ENCODE results near the gene CGB7. TPM values are rescaled to one million over a fixed set of nuclear protein-coding genes. Genes with fewer than 3 reads are reported as not detected.

The CGB7 gene
- total and polyA plus RNA-seq, 9 of the 15 experiments (the other 6 are each of a cell fraction or from before 2014, with no cell fraction given): not detected

DNA sequence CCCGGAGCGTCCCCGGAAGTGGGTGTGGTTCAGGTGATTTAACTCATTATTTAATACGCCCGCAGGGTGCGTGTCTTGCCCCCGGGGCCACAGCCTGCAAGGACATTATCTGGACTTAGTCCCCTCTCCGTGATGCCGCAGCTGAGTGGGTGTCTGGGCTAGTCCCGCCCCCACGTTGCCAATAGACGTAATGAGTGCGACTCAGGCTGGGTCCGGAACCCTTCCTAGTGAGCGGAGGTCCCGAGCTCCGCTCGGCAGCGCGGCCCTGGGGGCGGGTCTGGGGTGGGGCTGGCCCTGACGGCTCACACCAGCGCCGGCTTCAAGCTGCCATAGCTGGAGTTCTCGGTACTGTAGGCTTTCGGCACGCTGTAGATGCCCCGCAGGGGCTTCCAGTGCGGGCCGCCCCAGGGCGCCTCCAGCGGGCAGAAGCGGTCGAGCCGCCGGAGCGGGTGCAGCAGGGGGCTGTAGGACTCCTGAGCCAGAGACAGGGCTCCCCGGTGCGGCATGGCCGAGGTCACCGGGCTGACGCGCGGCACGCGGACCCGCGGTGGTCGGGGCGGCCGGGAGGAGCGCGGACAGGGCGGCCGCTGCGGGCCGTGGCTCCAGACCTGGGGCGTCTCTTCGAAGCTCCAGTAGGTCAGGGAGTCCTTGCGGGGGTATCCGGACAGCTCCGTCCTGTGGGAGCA, 39.7 kb downstream of the CGB7 start (continued):
- TF ChIP-seq, protein P1, sequence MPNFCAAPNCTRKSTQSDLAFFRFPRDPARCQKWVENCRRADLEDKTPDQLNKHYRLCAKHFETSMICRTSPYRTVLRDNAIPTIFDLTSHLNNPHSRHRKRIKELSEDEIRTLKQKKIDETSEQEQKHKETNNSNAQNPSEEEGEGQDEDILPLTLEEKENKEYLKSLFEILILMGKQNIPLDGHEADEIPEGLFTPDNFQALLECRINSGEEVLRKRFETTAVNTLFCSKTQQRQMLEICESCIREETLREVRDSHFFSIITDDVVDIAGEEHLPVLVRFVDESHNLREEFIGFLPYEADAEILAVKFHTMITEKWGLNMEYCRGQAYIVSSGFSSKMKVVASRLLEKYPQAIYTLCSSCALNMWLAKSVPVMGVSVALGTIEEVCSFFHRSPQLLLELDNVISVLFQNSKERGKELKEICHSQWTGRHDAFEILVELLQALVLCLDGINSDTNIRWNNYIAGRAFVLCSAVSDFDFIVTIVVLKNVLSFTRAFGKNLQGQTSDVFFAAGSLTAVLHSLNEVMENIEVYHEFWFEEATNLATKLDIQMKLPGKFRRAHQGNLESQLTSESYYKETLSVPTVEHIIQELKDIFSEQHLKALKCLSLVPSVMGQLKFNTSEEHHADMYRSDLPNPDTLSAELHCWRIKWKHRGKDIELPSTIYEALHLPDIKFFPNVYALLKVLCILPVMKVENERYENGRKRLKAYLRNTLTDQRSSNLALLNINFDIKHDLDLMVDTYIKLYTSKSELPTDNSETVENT (CRISPR knock-in tag; IDR thresholded peaks at IDR 0.05): peak; percentile 35; the same call in 1 of the 2 replicates
- TF ChIP-seq, protein P2, sequence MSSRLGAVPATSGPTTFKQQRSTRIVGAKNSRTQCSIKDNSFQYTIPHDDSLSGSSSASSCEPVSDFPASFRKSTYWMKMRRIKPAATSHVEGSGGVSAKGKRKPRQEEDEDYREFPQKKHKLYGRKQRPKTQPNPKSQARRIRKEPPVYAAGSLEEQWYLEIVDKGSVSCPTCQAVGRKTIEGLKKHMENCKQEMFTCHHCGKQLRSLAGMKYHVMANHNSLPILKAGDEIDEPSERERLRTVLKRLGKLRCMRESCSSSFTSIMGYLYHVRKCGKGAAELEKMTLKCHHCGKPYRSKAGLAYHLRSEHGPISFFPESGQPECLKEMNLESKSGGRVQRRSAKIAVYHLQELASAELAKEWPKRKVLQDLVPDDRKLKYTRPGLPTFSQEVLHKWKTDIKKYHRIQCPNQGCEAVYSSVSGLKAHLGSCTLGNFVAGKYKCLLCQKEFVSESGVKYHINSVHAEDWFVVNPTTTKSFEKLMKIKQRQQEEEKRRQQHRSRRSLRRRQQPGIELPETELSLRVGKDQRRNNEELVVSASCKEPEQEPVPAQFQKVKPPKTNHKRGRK (tag; IDR thresholded peaks at IDR 0.05): no peak
- TF ChIP-seq, protein P3, sequence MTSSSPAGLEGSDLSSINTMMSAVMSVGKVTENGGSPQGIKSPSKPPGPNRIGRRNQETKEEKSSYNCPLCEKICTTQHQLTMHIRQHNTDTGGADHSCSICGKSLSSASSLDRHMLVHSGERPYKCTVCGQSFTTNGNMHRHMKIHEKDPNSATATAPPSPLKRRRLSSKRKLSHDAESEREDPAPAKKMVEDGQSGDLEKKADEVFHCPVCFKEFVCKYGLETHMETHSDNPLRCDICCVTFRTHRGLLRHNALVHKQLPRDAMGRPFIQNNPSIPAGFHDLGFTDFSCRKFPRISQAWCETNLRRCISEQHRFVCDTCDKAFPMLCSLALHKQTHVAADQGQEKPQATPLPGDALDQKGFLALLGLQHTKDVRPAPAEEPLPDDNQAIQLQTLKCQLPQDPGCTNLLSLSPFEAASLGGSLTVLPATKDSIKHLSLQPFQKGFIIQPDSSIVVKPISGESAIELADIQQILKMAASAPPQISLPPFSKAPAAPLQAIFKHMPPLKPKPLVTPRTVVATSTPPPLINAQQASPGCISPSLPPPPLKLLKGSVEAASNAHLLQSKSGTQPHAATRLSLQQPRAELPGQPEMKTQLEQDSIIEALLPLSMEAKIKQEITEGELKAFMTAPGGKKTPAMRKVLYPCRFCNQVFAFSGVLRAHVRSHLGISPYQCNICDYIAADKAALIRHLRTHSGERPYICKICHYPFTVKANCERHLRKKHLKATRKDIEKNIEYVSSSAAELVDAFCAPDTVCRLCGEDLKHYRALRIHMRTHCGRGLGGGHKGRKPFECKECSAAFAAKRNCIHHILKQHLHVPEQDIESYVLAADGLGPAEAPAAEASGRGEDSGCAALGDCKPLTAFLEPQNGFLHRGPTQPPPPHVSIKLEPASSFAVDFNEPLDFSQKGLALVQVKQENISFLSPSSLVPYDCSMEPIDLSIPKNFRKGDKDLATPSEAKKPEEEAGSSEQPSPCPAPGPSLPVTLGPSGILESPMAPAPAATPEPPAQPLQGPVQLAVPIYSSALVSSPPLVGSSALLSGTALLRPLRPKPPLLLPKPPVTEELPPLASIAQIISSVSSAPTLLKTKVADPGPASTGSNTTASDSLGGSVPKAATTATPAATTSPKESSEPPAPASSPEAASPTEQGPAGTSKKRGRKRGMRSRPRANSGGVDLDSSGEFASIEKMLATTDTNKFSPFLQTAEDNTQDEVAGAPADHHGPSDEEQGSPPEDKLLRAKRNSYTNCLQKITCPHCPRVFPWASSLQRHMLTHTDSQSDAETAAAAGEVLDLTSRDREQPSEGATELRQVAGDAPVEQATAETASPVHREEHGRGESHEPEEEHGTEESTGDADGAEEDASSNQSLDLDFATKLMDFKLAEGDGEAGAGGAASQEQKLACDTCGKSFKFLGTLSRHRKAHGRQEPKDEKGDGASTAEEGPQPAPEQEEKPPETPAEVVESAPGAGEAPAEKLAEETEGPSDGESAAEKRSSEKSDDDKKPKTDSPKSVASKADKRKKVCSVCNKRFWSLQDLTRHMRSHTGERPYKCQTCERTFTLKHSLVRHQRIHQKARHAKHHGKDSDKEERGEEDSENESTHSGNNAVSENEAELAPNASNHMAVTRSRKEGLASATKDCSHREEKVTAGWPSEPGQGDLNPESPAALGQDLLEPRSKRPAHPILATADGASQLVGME (CRISPR knock-in tag; IDR thresholded peaks at IDR 0.05): no peak
- TF ChIP-seq SAFB2 (IDR thresholded peaks at IDR 0.05; ENCODE audit: borderline replicate concordance, low read depth, low read length, severe bottlenecking): no peak
- no peak for TF ChIP-seq LARP7 (IDR thresholded peaks at IDR 0.05)
- TF ChIP-seq, protein P4, sequence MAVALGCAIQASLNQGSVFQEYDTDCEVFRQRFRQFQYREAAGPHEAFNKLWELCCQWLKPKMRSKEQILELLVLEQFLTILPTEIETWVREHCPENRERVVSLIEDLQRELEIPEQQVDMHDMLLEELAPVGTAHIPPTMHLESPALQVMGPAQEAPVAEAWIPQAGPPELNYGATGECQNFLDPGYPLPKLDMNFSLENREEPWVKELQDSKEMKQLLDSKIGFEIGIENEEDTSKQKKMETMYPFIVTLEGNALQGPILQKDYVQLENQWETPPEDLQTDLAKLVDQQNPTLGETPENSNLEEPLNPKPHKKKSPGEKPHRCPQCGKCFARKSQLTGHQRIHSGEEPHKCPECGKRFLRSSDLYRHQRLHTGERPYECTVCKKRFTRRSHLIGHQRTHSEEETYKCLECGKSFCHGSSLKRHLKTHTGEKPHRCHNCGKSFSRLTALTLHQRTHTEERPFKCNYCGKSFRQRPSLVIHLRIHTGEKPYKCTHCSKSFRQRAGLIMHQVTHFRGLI (CRISPR knock-in tag; IDR thresholded peaks at IDR 0.05): no peak
- TF ChIP-seq THRAP3 (IDR thresholded peaks at IDR 0.05; ENCODE audit: borderline replicate concordance): no peak
- TF ChIP-seq NR1H2 (CRISPR knock-in tag; IDR thresholded peaks at IDR 0.05): no peak
- TF ChIP-seq, protein P5, sequence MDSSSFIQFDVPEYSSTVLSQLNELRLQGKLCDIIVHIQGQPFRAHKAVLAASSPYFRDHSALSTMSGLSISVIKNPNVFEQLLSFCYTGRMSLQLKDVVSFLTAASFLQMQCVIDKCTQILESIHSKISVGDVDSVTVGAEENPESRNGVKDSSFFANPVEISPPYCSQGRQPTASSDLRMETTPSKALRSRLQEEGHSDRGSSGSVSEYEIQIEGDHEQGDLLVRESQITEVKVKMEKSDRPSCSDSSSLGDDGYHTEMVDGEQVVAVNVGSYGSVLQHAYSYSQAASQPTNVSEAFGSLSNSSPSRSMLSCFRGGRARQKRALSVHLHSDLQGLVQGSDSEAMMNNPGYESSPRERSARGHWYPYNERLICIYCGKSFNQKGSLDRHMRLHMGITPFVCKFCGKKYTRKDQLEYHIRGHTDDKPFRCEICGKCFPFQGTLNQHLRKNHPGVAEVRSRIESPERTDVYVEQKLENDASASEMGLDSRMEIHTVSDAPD (CRISPR knock-in tag; IDR thresholded peaks at IDR 0.05): no peak
- no peak for TF ChIP-seq TEAD2 (tag; IDR thresholded peaks at IDR 0.05)
- TF ChIP-seq ILK (tag; IDR thresholded peaks at IDR 0.05; ENCODE audit: borderline replicate concordance, low read depth): no peak
